ENCODE data around the gene RBM4. TPM values are rescaled to one million over a fixed set of nuclear protein-coding genes. Genes with fewer than 3 reads are reported as not detected.

Gene RBM4
- total RNA-seq, 1 experiment from 2014 or later, result 164 TPM

DNA sequence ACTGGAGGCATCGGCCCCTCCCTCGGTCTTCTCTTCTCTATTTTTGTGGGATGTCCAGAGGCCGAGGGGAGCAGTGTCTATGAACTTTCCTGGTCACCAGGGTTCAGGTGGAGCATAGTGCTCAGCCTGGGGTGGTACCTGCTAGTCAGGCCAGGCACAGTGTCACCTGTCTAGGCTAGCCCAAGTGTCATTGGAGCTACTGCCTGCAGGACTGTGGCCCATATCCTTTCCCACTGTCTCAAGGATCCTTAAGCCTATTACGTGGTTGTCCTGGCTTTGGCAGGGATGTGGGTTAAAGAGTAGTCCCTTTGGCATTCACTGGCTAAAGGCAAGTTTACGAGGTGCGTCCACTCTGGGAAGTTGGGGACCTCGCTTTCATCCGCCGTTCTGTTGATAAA is 12.8 kb upstream of the RBM4 start:
- peaks cover 97% of the 10 kb centered on the region for H4K20me1 ChIP-seq (ENCODE audit: low read length)
- H3K4me1 ChIP-seq (ENCODE audit: insufficient read depth, low read length), result no peaks in the 10 kb centered on the region
- no peak for DNase-seq
- ATAC-seq, result no peak
- H3K27ac ChIP-seq (ENCODE audit: low read length), result no peak overlapping the region
- no peak overlapping the region for H2AFZ ChIP-seq (ENCODE audit: low read length)
- H3K36me3 ChIP-seq (ENCODE audit: low read depth, low read length), result peaks cover 91% of the 10 kb centered on the region
- H3K4me2 ChIP-seq (ENCODE audit: low read length), result no peak overlapping the region
- POLR2A ChIA-PET (ENCODE audit: unreplicated experiment), result no interaction called here
- BruUV-seq (replicated peaks), result no TSS peak
- CTCF ChIA-PET, result no interaction called here
- H3K9ac ChIP-seq (ENCODE audit: low read length), result no peak overlapping the region
- no peaks in the 10 kb centered on the region for H3K27me3 ChIP-seq (ENCODE audit: low read length)
- peaks cover 100% of the 10 kb centered on the region for H3K79me2 ChIP-seq (ENCODE audit: low read length)
- no peaks in the 10 kb centered on the region for H3K9me2 ChIP-seq (replicated peaks; ENCODE audit: low read length)
- no peaks in the 10 kb centered on the region for H3K9me3 ChIP-seq (ENCODE audit: low read length)
- H3F3A ChIP-seq (ENCODE audit: low read length, unreplicated experiment), result peaks cover 9% of the 10 kb centered on the region
- TF ChIP-seq EZH2phosphoT487 (IDR thresholded peaks at IDR 0.05; ENCODE audit: borderline replicate concordance, low read length) (no peak), EZH2 (IDR thresholded peaks at IDR 0.05; ENCODE audit: low read length, unreplicated experiment) (no peak)
- TF ChIP-seq, protein P1, sequence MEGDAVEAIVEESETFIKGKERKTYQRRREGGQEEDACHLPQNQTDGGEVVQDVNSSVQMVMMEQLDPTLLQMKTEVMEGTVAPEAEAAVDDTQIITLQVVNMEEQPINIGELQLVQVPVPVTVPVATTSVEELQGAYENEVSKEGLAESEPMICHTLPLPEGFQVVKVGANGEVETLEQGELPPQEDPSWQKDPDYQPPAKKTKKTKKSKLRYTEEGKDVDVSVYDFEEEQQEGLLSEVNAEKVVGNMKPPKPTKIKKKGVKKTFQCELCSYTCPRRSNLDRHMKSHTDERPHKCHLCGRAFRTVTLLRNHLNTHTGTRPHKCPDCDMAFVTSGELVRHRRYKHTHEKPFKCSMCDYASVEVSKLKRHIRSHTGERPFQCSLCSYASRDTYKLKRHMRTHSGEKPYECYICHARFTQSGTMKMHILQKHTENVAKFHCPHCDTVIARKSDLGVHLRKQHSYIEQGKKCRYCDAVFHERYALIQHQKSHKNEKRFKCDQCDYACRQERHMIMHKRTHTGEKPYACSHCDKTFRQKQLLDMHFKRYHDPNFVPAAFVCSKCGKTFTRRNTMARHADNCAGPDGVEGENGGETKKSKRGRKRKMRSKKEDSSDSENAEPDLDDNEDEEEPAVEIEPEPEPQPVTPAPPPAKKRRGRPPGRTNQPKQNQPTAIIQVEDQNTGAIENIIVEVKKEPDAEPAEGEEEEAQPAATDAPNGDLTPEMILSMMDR (conservative IDR thresholded peaks at IDR 0.05; ENCODE audit: low read depth, low read length), result no peak
- intact Hi-C loops (cut with micrococcal nuclease), result no loop called here
- H3K4me3 ChIP-seq (ENCODE audit: low read length), result no peak overlapping the region

DNA sequence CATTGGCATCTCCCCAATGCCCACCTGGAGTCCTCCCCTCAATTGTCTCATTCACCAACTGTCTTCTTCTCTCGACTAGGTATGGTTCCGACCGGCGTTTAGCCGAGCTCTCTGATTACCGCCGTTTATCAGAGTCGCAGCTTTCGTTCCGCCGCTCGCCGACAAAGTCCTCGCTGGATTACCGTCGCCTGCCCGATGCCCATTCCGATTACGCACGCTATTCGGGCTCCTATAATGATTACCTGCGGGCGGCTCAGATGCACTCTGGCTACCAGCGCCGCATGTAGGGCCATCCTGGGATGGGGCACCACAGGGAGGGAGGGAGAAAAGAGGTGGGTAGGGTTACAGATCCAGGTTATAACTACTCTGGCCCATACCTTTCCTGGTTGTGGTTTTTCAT is 12.1 kb upstream of the RBM4 start:
- Histone ChIP-seq H3K4me1 (ENCODE audit: insufficient read depth, low read length) (no peaks in the 10 kb centered on the region), H2AFZ (ENCODE audit: low read length) (no peak overlapping the region), H3K4me2 (ENCODE audit: low read length) (no peak overlapping the region), H3K4me3 (ENCODE audit: low read length) (no peak overlapping the region), H3F3A (ENCODE audit: low read length, unreplicated experiment) (peaks cover 9% of the 10 kb centered on the region), H3K79me2 (ENCODE audit: low read length) (peaks cover 100% of the 10 kb centered on the region), H3K36me3 (ENCODE audit: low read depth, low read length) (peaks cover 88% of the 10 kb centered on the region), H3K9me2 (replicated peaks; ENCODE audit: low read length) (no peaks in the 10 kb centered on the region), H3K27ac (ENCODE audit: low read length) (no peak overlapping the region), H4K20me1 (ENCODE audit: low read length) (peaks cover 91% of the 10 kb centered on the region), H3K27me3 (ENCODE audit: low read length) (no peaks in the 10 kb centered on the region), H3K9me3 (ENCODE audit: low read length) (no peaks in the 10 kb centered on the region), H3K9ac (ENCODE audit: low read length) (no peak overlapping the region)
- BruUV-seq (replicated peaks), result no TSS peak
- DNase-seq (no peak), ATAC-seq (no peak)
- CTCF ChIA-PET, result no interaction called here
- POLR2A ChIA-PET (ENCODE audit: unreplicated experiment), result no interaction called here
- TF ChIP-seq EZH2 (IDR thresholded peaks at IDR 0.05; ENCODE audit: low read length, unreplicated experiment), result no peak
- TF ChIP-seq, protein P1 (conservative IDR thresholded peaks at IDR 0.05; ENCODE audit: low read depth, low read length), result no peak
- TF ChIP-seq EZH2phosphoT487 (IDR thresholded peaks at IDR 0.05; ENCODE audit: borderline replicate concordance, low read length), result no peak
- intact Hi-C loops (cut with micrococcal nuclease), result no loop called here

DNA sequence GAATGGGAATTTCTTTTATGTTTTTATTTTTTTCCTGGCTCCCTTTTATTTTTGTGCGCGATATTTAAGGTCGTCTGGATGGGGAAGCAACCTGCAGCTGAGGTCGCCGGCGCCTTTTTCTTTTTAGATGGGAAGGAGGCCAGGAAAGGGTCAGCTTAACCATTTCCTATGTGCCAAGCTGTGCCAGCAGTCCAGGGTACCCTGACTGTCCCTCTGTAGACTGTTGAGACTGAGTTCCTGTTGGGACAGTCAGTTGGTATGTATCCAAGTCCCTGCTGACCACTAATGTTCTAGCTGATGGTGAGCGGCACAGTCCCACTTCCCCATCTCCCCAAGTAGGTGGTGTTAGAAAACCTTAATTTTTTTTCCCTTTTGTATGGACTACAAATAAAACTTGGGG is 11.6 kb upstream of the RBM4 start:
- no peaks in the 10 kb centered on the region for H3K27me3 ChIP-seq (ENCODE audit: low read length)
- no peak for TF ChIP-seq EZH2 (IDR thresholded peaks at IDR 0.05; ENCODE audit: low read length, unreplicated experiment)
- TF ChIP-seq, protein P1 (conservative IDR thresholded peaks at IDR 0.05; ENCODE audit: low read depth, low read length), result no peak
- TF ChIP-seq EZH2phosphoT487 (IDR thresholded peaks at IDR 0.05; ENCODE audit: borderline replicate concordance, low read length), result no peak
- BruUV-seq (replicated peaks), result no TSS peak
- H4K20me1 ChIP-seq (ENCODE audit: low read length), result peaks cover 91% of the 10 kb centered on the region
- H3K27ac ChIP-seq (ENCODE audit: low read length), result no peak overlapping the region
- H3K4me2 ChIP-seq (ENCODE audit: low read length), result no peak overlapping the region
- CTCF ChIA-PET, result no interaction called here
- POLR2A ChIA-PET (ENCODE audit: unreplicated experiment), result interaction anchor here (0.5 kb wide), 1 partner anchor 27 kb away, joined by 12 read pairs; no protein-coding TSS in a partner anchor
- intact Hi-C loops (cut with micrococcal nuclease), result no loop called here
- H2AFZ ChIP-seq (ENCODE audit: low read length), result no peak overlapping the region
- H3K79me2 ChIP-seq (ENCODE audit: low read length), result peaks cover 100% of the 10 kb centered on the region
- H3K9me2 ChIP-seq (replicated peaks; ENCODE audit: low read length), result no peaks in the 10 kb centered on the region
- no peaks in the 10 kb centered on the region for H3K9me3 ChIP-seq (ENCODE audit: low read length)
- peaks cover 85% of the 10 kb centered on the region for H3K36me3 ChIP-seq (ENCODE audit: low read depth, low read length)
- H3F3A ChIP-seq (ENCODE audit: low read length, unreplicated experiment), result peaks cover 9% of the 10 kb centered on the region
- H3K4me1 ChIP-seq (ENCODE audit: insufficient read depth, low read length), result no peaks in the 10 kb centered on the region
- H3K4me3 ChIP-seq (ENCODE audit: low read length), result no peak overlapping the region
- no peak overlapping the region for H3K9ac ChIP-seq (ENCODE audit: low read length)
- ATAC-seq (no peak), DNase-seq (no peak)
